Upper lobe of left lung (tissue), 6 donors: ENCODE data around the gene PSME2. TPM values are rescaled to one million over a fixed set of nuclear protein-coding genes. Genes with fewer than 3 reads are reported as not detected.

Source experiments
- ATAC-seq, 2 donors: fragments of 200-7000 bp; cut with Tn5 transposase; one replicate each; pipeline ENCODE4 v1.9.1; 2022; ENCODE audit warnings: mild to moderate bottlenecking in 2 of 2, moderate library complexity in 2 of 2; ENCODE audit not compliant: low FRiP score in 2 of 2
- DNase-seq, 2 donors: peaks; one replicate each; pipeline ENCODE4 v3.0.0-alpha.2; 2019 to 2020
- H3K27ac ChIP-seq, 4 donors: fragments of 200-600 bp; sonication (generic); one replicate each; pipeline ENCODE4 v1.5.1; 2016 to 2019
- H3K27me3 ChIP-seq, 4 donors: fragments of 200-600 bp; sonication (generic); one replicate each; pipeline ENCODE4 v1.5.1; 2017 to 2019
- H3K36me3 ChIP-seq, 4 donors: fragments of 200-600 bp; sonication (generic); one replicate each; pipeline ENCODE4 v1.5.1; 2016 to 2019
- H3K4me1 ChIP-seq, 4 donors: fragments of 200-600 bp; sonication (generic); one replicate each; pipeline ENCODE4 v1.5.1; 2018 to 2019
- H3K4me3 ChIP-seq, 4 donors: fragments of 200-600 bp; sonication (generic); one replicate each; pipeline ENCODE4 v1.5.1; 2017 to 2019; ENCODE audit warnings: mild to moderate bottlenecking in 2 of 4, moderate library complexity in 1 of 4
- H3K9me3 ChIP-seq, 4 donors: fragments of 200-600 bp; sonication (generic); one replicate each; pipeline ENCODE4 v1.5.1; 2018 to 2019
- CTCF ChIP-seq, 6 experiments: fragments of 450-650 bp in 4 of 6; fragments of 200-600 bp in 2 of 6; sonication (generic) in 2 of 6; IDR thresholded peaks; one replicate each; pipeline ENCODE4 v1.5.1; 2016 to 2019; ENCODE audit warnings: antibody characterized with exemption in 6 of 6
- EP300 ChIP-seq, 4 donors: sonication (generic); formaldehyde crosslinking; IDR thresholded peaks; one replicate each; pipeline ENCODE4 v1.5.1; 2017; ENCODE audit warnings: antibody characterized with exemption in 4 of 4, control low read depth in 2 of 4
- POLR2A ChIP-seq, 4 donors: fragments of 450-650 bp; IDR thresholded peaks; one replicate each; pipeline ENCODE4 v1.5.1; 2016 to 2017; ENCODE audit warnings: antibody characterized with exemption in 4 of 4, mild to moderate bottlenecking in 2 of 4
- POLR2AphosphoS5 ChIP-seq, 2 donors: sonication (generic); formaldehyde crosslinking; IDR thresholded peaks; one replicate each; pipeline ENCODE4 v1.5.1; 2017; ENCODE audit warnings: antibody characterized with exemption in 2 of 2
- WGBS, 2 donors: methylation state at CpG; one replicate each; pipeline ENCODE4 v1.1.5; 2017 to 2018; 5-methylcytosine and 5-hydroxymethylcytosine counted together
- total RNA-seq, 6 donors: library from RNA; depleted of rRNA in 4 of 6; stranded (reverse); fragments of >200 nt in 4 of 6; gene quantifications; one replicate each; pipeline versions ENCODE4 v1.1.0 to v1.2.1, GENCODE V29; 2016 to 2021
- donor health status: DM: no; HTN: no; CAD: no; lungs with moderate emphysema.
- donor health status: DM: no; HTN: yes; CAD: no; lungs with severe emphysema.

The PSME2 gene
- total RNA-seq, 6 donors from 2014 or later: 58.5 to 144 (median 84.4) TPM

- Histone ChIP-seq H3K36me3 (peaks cover 3 to 56% (median 41%) of the 10 kb centered on the region in 4 donors), H3K4me1 (peaks cover 0 to 7% (median 0%) of the 10 kb centered on the region in 4 donors), H3K27ac (no peak overlapping the region), H3K4me3 (no peak overlapping the region), H3K27me3 (no peaks in the 10 kb centered on the region), H3K9me3 (no peaks in the 10 kb centered on the region)
- WGBS, 2 donors: 87 to 96% methylated on average over 7 of the region's 7 CpGs
- TF ChIP-seq POLR2AphosphoS5 (IDR thresholded peaks at IDR 0.05) (no peak), CTCF (IDR thresholded peaks at IDR 0.05) (no peak), POLR2A (IDR thresholded peaks at IDR 0.05) (no peak), EP300 (IDR thresholded peaks at IDR 0.05) (no peak)
- ATAC-seq: no peak
- DNase-seq: no peak
Observed at GRCh38 chr14:24102357-24103048, 43.9 kb downstream of the PSME2 start.

GRCh38 chr14:24100982-24101494, 45.4 kb downstream of the PSME2 start:
- Histone ChIP-seq H3K36me3 (peaks cover 3 to 56% (median 41%) of the 10 kb centered on the region in 4 donors), H3K9me3 (no peaks in the 10 kb centered on the region), H3K27me3 (no peaks in the 10 kb centered on the region), H3K27ac (no peak overlapping the region), H3K4me1 (peaks cover 0 to 14% (median 0%) of the 10 kb centered on the region in 4 donors), H3K4me3 (no peak overlapping the region)
- DNase-seq (no peak), ATAC-seq (no peak)
- WGBS, 2 donors: 96 to 97% methylated on average over 3 of the region's 3 CpGs
- no peak for TF ChIP-seq POLR2AphosphoS5 (IDR thresholded peaks at IDR 0.05)
- TF ChIP-seq CTCF (IDR thresholded peaks at IDR 0.05): no peak
- no peak for TF ChIP-seq EP300 (IDR thresholded peaks at IDR 0.05)
- TF ChIP-seq POLR2A (IDR thresholded peaks at IDR 0.05): no peak

GRCh38 chr14:24100197-24100981, 46.0 kb downstream of the PSME2 start:
- H3K27me3 ChIP-seq: no peaks in the 10 kb centered on the region
- H3K36me3 ChIP-seq: peaks cover 3 to 56% (median 41%) of the 10 kb centered on the region in 4 donors

More at GRCh38 chr14:24100197-24100981, 46.0 kb downstream of the PSME2 start:
- peaks cover 4 to 19% (median 5%) of the 10 kb centered on the region in 4 donors for H3K4me1 ChIP-seq
- H3K27ac ChIP-seq: no peak overlapping the region
- ATAC-seq: no peak
- no peaks in the 10 kb centered on the region for H3K9me3 ChIP-seq
- no peak overlapping the region for H3K4me3 ChIP-seq
- no peak for TF ChIP-seq CTCF (IDR thresholded peaks at IDR 0.05)
- DNase-seq: no peak
- WGBS, 2 donors: 86 to 89% methylated on average over 4 of the region's 4 CpGs
